ENCODE results near the gene FOXP1. TPM values are rescaled to one million over a fixed set of nuclear protein-coding genes. Genes with fewer than 3 reads are reported as not detected.

The FOXP1 gene
- total and polyA plus RNA-seq, 9 of the 15 experiments (the other 6 are each of a cell fraction or from before 2014, with no cell fraction given), result 7.7 to 34.5 (median 13.7) TPM

GRCh38 chr3:70916375-70917055 lies 667.0 kb downstream of the FOXP1 start (continued):
- no peak for TF ChIP-seq ARID4B (CRISPR knock-in tag; IDR thresholded peaks at IDR 0.05)
- TF ChIP-seq ZNF318 (IDR thresholded peaks at IDR 0.05; ENCODE audit: borderline replicate concordance in 1 of 2, low read depth in 1 of 2), result no peak
- TF ChIP-seq ZNF280A (IDR thresholded peaks at IDR 0.05; ENCODE audit: low read depth, partially characterized antibody), result no peak
- no peak for TF ChIP-seq STAT6 (CRISPR knock-in tag; IDR thresholded peaks at IDR 0.05)
- TF ChIP-seq ZNF324 (CRISPR knock-in tag; IDR thresholded peaks at IDR 0.05), result no peak
- TF ChIP-seq GATA2 (CRISPR knock-in tag; IDR thresholded peaks at IDR 0.05), result no peak
- no peak for TF ChIP-seq RBM39 (optimal IDR thresholded peaks at IDR 0.05; ENCODE audit: low read depth, low read length)
- no peak for TF ChIP-seq CSDE1 (IDR thresholded peaks at IDR 0.05)
- no peak for TF ChIP-seq ZNF311 (CRISPR knock-in tag; IDR thresholded peaks at IDR 0.05)
- no peak for TF ChIP-seq ZNF696 (CRISPR knock-in tag; conservative IDR thresholded peaks at IDR 0.05)
